Mesendoderm (in vitro differentiated cells): Measurements from ENCODE around the gene SHC2.

ENCODE experiments used
- DNase-seq: peaks from one replicate; pipeline ENCODE4 v3.0.0; 2013
- H2AK5ac ChIP-seq: 2 replicates; pipeline ENCODE4 v1.6.1; 2013; ENCODE audit warnings: low read length, inconsistent platforms
- H2BK120ac ChIP-seq: 2 replicates; pipeline ENCODE4 v1.6.1; 2013; ENCODE audit warnings: low read depth, mild to moderate bottlenecking, low read length, moderate library complexity, mixed read lengths
- H2BK15ac ChIP-seq: replicated peaks from 2 replicates; pipeline ENCODE4 v1.6.1; 2013; ENCODE audit warnings: low read depth, mild to moderate bottlenecking, moderate library complexity
- H2BK5ac ChIP-seq: 2 replicates; pipeline ENCODE4 v1.6.1; 2013; ENCODE audit warnings: low read length, inconsistent platforms
- H3K18ac ChIP-seq: 2 replicates; pipeline ENCODE4 v1.6.1; 2013; ENCODE audit warnings: mild to moderate bottlenecking, low read length, mixed read lengths
- H3K23ac ChIP-seq: one replicate; pipeline ENCODE4 v1.6.1; 2013; ENCODE audit warnings: low read length
- H3K27ac ChIP-seq: 2 replicates; pipeline ENCODE4 v1.5.1; 2013; ENCODE audit warnings: low read depth, mild to moderate bottlenecking, inconsistent platforms, low read length, moderate library complexity
- H3K27me3 ChIP-seq: 2 replicates; pipeline ENCODE4 v1.6.1; 2013; ENCODE audit warnings: low read length, control low read depth, mild to moderate bottlenecking, inconsistent platforms; ENCODE audit not compliant: insufficient read depth, poor library complexity
- H3K36me3 ChIP-seq: 2 replicates; pipeline ENCODE4 v1.6.1; 2013; ENCODE audit warnings: low read length, inconsistent platforms; ENCODE audit not compliant: control insufficient read depth, insufficient read depth
- H3K4ac ChIP-seq: one replicate; pipeline ENCODE4 v1.6.1; 2013; ENCODE audit warnings: low read depth, mild to moderate bottlenecking, low read length, moderate library complexity
- H3K4me1 ChIP-seq: 2 replicates; pipeline ENCODE4 v1.6.1; 2013; ENCODE audit warnings: low read depth, low read length, inconsistent platforms; ENCODE audit not compliant: control insufficient read depth
- H3K4me2 ChIP-seq: 2 replicates; pipeline ENCODE4 v1.6.1; 2013; ENCODE audit warnings: low read length
- H3K4me3 ChIP-seq: 2 replicates; pipeline ENCODE4 v1.5.1; 2013; ENCODE audit warnings: mild to moderate bottlenecking, low read length
- H3K56ac ChIP-seq: one replicate; pipeline ENCODE4 v1.6.1; 2013; ENCODE audit warnings: low read length
- H3K79me1 ChIP-seq: 2 replicates; pipeline ENCODE4 v1.6.1; 2013; ENCODE audit warnings: low read length, inconsistent platforms
- H3K79me2 ChIP-seq: 2 replicates; pipeline ENCODE4 v1.6.1; 2013; ENCODE audit warnings: mild to moderate bottlenecking, low read length; ENCODE audit not compliant: control insufficient read depth, insufficient read depth
- H3K9ac ChIP-seq: 2 replicates; pipeline ENCODE4 v1.6.1; 2013; ENCODE audit warnings: low read length, inconsistent platforms
- H4K5ac ChIP-seq: one replicate; pipeline ENCODE4 v1.6.1; 2013; ENCODE audit warnings: low read length
- H4K8ac ChIP-seq: one replicate; pipeline ENCODE4 v1.6.1; 2013; ENCODE audit warnings: low read depth, mild to moderate bottlenecking, control low read depth, low read length, moderate library complexity
- whole genome bisulfite sequencing: extraction: QIAGEN DNeasy Blood & Tissue Kit; methylation state at CpG from one replicate; pipeline ENCODE4 v1.1.7; 2013; ENCODE audit warnings: low lambda C conversion rate, missing lambda C conversion rate; ENCODE audit not compliant: insufficient coverage; ENCODE audit errors: extremely low coverage; 5-methylcytosine and 5-hydroxymethylcytosine counted together

Gene SHC2

GRCh38 chr19:436413-436950, 24.4 kb downstream of the SHC2 start:
- no peak overlapping the region for H2BK5ac ChIP-seq
- no peak overlapping the region for H3K4ac ChIP-seq
- H3K23ac ChIP-seq = no peak overlapping the region
- no peaks in the 10 kb centered on the region for H3K79me2 ChIP-seq
- no peaks in the 10 kb centered on the region for H3K36me3 ChIP-seq
- H3K56ac ChIP-seq = no peak overlapping the region
- no peak overlapping the region for H2BK120ac ChIP-seq
- no peak overlapping the region for H2AK5ac ChIP-seq
- H3K27me3 ChIP-seq = no peaks in the 10 kb centered on the region
- DNase-seq = no peak
- no CpG with 5 or more reads among the region's 29 CpGs for WGBS
- H4K5ac ChIP-seq = no peak overlapping the region
- no peak overlapping the region for H3K4me3 ChIP-seq
- no peak overlapping the region for H3K9ac ChIP-seq
- H3K4me2 ChIP-seq = no peak overlapping the region
- H3K4me1 ChIP-seq = no peaks in the 10 kb centered on the region
- H3K79me1 ChIP-seq = no peaks in the 10 kb centered on the region
- H2BK15ac ChIP-seq = no peak overlapping the region
- H3K18ac ChIP-seq = no peak overlapping the region
- no peak overlapping the region for H4K8ac ChIP-seq
- H3K27ac ChIP-seq = no peak overlapping the region

GRCh38 chr19:435707-436412, 25.0 kb downstream of the SHC2 start:
- Histone ChIP-seq H3K79me2 (no peaks in the 10 kb centered on the region), H3K9ac (no peak overlapping the region), H4K5ac (no peak overlapping the region), H2BK120ac (no peak overlapping the region), H2BK5ac (no peak overlapping the region), H3K27ac (no peak overlapping the region), H3K23ac (no peak overlapping the region), H4K8ac (no peak overlapping the region), H2AK5ac (no peak overlapping the region), H3K4me3 (no peak overlapping the region), H3K27me3 (no peaks in the 10 kb centered on the region), H3K79me1 (no peaks in the 10 kb centered on the region), H3K36me3 (no peaks in the 10 kb centered on the region), H3K18ac (no peak overlapping the region), H2BK15ac (no peak overlapping the region), H3K4ac (no peak overlapping the region), H3K4me2 (no peak overlapping the region), H3K56ac (no peak overlapping the region), H3K4me1 (no peaks in the 10 kb centered on the region)
- WGBS = no CpG with 5 or more reads among the region's 33 CpGs
- DNase-seq = no peak

GRCh38 chr19:435056-435706, 25.7 kb downstream of the SHC2 start:
- no peak overlapping the region for H4K8ac ChIP-seq
- H2AK5ac ChIP-seq = no peak overlapping the region
- H3K36me3 ChIP-seq = no peaks in the 10 kb centered on the region
- H3K9ac ChIP-seq = no peak overlapping the region
- no peak overlapping the region for H3K56ac ChIP-seq
- no peak overlapping the region for H2BK15ac ChIP-seq
- H3K79me2 ChIP-seq = no peaks in the 10 kb centered on the region
- no peak for DNase-seq
- no peak overlapping the region for H2BK5ac ChIP-seq
- no peak overlapping the region for H3K4me3 ChIP-seq
- no peak overlapping the region for H3K27ac ChIP-seq
- WGBS = no CpG with 5 or more reads among the region's 26 CpGs
- no peak overlapping the region for H3K4ac ChIP-seq
- H3K4me2 ChIP-seq = no peak overlapping the region
- H4K5ac ChIP-seq = no peak overlapping the region
- H3K27me3 ChIP-seq = no peaks in the 10 kb centered on the region
- no peak overlapping the region for H3K23ac ChIP-seq
- H3K18ac ChIP-seq = no peak overlapping the region
- H3K4me1 ChIP-seq = no peaks in the 10 kb centered on the region
- no peaks in the 10 kb centered on the region for H3K79me1 ChIP-seq
- H2BK120ac ChIP-seq = no peak overlapping the region

DNA sequence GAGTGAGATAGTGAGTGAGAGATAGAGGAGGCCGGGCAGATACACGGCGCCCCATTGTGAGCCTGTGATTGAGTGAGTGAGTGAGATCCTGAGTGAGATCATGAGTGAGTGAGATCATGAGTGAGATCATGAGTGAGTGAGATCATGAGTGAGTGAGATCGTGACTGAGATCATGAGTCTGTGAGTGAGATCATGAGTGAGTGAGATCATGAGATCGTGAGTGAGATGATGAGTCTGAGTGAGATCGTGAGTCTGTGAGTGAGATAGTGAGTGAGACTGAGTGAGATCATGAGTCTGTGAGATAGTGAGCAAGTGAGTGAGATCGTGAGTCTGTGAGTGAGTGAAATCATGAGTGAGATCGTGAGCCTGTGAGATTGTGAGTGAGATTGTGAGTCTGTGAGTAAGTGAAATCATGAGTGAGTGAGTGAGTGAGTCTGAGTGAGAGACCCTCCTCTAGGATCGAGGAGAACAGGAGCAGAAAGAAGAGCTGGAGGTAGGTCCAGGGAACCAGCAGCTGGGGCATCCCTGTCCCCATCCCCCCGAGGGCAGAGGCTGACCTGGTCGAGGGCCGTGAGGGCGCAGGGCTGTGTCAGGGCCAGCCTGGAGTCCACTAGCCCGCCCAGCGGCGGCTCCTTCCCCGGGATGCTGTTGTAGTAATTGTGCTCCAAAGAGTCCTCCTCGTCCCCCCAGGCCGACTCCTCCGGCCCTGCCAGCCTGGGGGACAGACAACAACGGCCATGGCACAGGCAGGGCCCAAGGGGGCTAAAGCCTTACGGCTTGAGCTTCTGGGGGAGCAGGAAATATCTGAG, 26.5 kb downstream of the SHC2 start:
- H4K8ac ChIP-seq = no peak overlapping the region
- H2BK15ac ChIP-seq = no peak overlapping the region
- H3K18ac ChIP-seq = no peak overlapping the region
- H3K9ac ChIP-seq = no peak overlapping the region
- peak; percentile 11 for DNase-seq
- H2BK120ac ChIP-seq = no peak overlapping the region
- no peaks in the 10 kb centered on the region for H3K36me3 ChIP-seq
- no peaks in the 10 kb centered on the region for H3K27me3 ChIP-seq
- H4K5ac ChIP-seq = no peak overlapping the region
- no peaks in the 10 kb centered on the region for H3K79me1 ChIP-seq
- no peak overlapping the region for H3K4me3 ChIP-seq
- H3K23ac ChIP-seq = no peak overlapping the region
- no peaks in the 10 kb centered on the region for H3K79me2 ChIP-seq
- H2AK5ac ChIP-seq = no peak overlapping the region
- no peak overlapping the region for H3K56ac ChIP-seq
- H2BK5ac ChIP-seq = no peak overlapping the region
- no peak overlapping the region for H3K27ac ChIP-seq
- no CpG with 5 or more reads among the region's 22 CpGs for whole genome bisulfite sequencing
- no peaks in the 10 kb centered on the region for H3K4me1 ChIP-seq
- H3K4ac ChIP-seq = no peak overlapping the region
- no peak overlapping the region for H3K4me2 ChIP-seq

- H3K79me1 ChIP-seq = no peaks in the 10 kb centered on the region
- H3K36me3 ChIP-seq = no peaks in the 10 kb centered on the region
- no peak overlapping the region for H4K5ac ChIP-seq
- no peak overlapping the region for H2BK15ac ChIP-seq
- WGBS = no CpG with 5 or more reads among the region's 10 CpGs
- no peak overlapping the region for H4K8ac ChIP-seq
- no peak overlapping the region for H3K23ac ChIP-seq
- H3K9ac ChIP-seq = no peak overlapping the region
- H3K4me1 ChIP-seq = no peaks in the 10 kb centered on the region
- H3K27ac ChIP-seq = no peak overlapping the region
- H3K4me2 ChIP-seq = no peak overlapping the region
- no peak overlapping the region for H3K18ac ChIP-seq
- no peak overlapping the region for H3K4me3 ChIP-seq
- H2BK5ac ChIP-seq = no peak overlapping the region
- no peaks in the 10 kb centered on the region for H3K79me2 ChIP-seq
- H2AK5ac ChIP-seq = no peak overlapping the region
- no peaks in the 10 kb centered on the region for H3K27me3 ChIP-seq
- no peak overlapping the region for H3K56ac ChIP-seq
- H3K4ac ChIP-seq = no peak overlapping the region
- DNase-seq = no peak
- H2BK120ac ChIP-seq = no peak overlapping the region
These were observed 30.1 kb downstream of the SHC2 start for GRCh38 chr19:430701-431100.
